ENCODE data around the gene ULK3.

Gene ULK3

GRCh38 chr15:74816624-74817369, 26.2 kb downstream of the ULK3 start:
- TF ChIP-seq REST (IDR thresholded peaks at IDR 0.05; ENCODE audit: low read depth) (no peak), TEAD4 (IDR thresholded peaks at IDR 0.05) (no peak), YY1 (IDR thresholded peaks at IDR 0.05; ENCODE audit: low read depth) (no peak), CEBPB (IDR thresholded peaks at IDR 0.05) (no peak), FOXM1 (IDR thresholded peaks at IDR 0.05; ENCODE audit: borderline replicate concordance, low read depth) (no peak), USF1 (IDR thresholded peaks at IDR 0.05) (no peak), TAF1 (IDR thresholded peaks at IDR 0.05; ENCODE audit: low read depth) (no peak)

- TF ChIP-seq TAF1 (IDR thresholded peaks at IDR 0.05; ENCODE audit: low read depth) (no peak), MAX (IDR thresholded peaks at IDR 0.05) (no peak), EP300 (IDR thresholded peaks at IDR 0.05; ENCODE audit: borderline replicate concordance) (no peak), CEBPB (IDR thresholded peaks at IDR 0.05) (no peak), TEAD4 (IDR thresholded peaks at IDR 0.05) (no peak), TCF12 (IDR thresholded peaks at IDR 0.05; ENCODE audit: low read depth) (no peak), FOXM1 (IDR thresholded peaks at IDR 0.05; ENCODE audit: borderline replicate concordance, low read depth) (no peak), USF1 (IDR thresholded peaks at IDR 0.05) (no peak), REST (IDR thresholded peaks at IDR 0.05; ENCODE audit: low read depth) (no peak), RAD21 (IDR thresholded peaks at IDR 0.05; ENCODE audit: low read depth) (no peak), ZBTB7A (IDR thresholded peaks at IDR 0.05; ENCODE audit: low read depth) (no peak), EGR1 (IDR thresholded peaks at IDR 0.05) (no peak), NFIC (IDR thresholded peaks at IDR 0.05) (no peak), CREB1 (IDR thresholded peaks at IDR 0.05; ENCODE audit: low read depth) (no peak), YY1 (IDR thresholded peaks at IDR 0.05; ENCODE audit: low read depth) (no peak)
Observed at GRCh38 chr15:74815961-74816360, 27.0 kb downstream of the ULK3 start.

- no peak for TF ChIP-seq CREB1 (IDR thresholded peaks at IDR 0.05; ENCODE audit: low read depth)
- no peak for TF ChIP-seq CEBPB (IDR thresholded peaks at IDR 0.05)
- TF ChIP-seq NFIC (IDR thresholded peaks at IDR 0.05): peak; percentile 36; the same call in 1 of the 2 replicates
Observed at GRCh38 chr15:74815121-74815934, 27.6 kb downstream of the ULK3 start.

- no peak for TF ChIP-seq TCF12 (IDR thresholded peaks at IDR 0.05; ENCODE audit: low read depth)
- no peak for TF ChIP-seq RAD21 (IDR thresholded peaks at IDR 0.05; ENCODE audit: low read depth)
- no peak for TF ChIP-seq ZBTB7A (IDR thresholded peaks at IDR 0.05; ENCODE audit: low read depth)
- no peak for TF ChIP-seq CREB1 (IDR thresholded peaks at IDR 0.05; ENCODE audit: low read depth)
- no peak for TF ChIP-seq USF1 (IDR thresholded peaks at IDR 0.05)
- TF ChIP-seq MAX (IDR thresholded peaks at IDR 0.05): no peak
- TF ChIP-seq YY1 (IDR thresholded peaks at IDR 0.05; ENCODE audit: low read depth): no peak
- no peak for TF ChIP-seq TEAD4 (IDR thresholded peaks at IDR 0.05)
- TF ChIP-seq TAF1 (IDR thresholded peaks at IDR 0.05; ENCODE audit: low read depth): no peak
- TF ChIP-seq NFIC (IDR thresholded peaks at IDR 0.05): no peak
- TF ChIP-seq REST (IDR thresholded peaks at IDR 0.05; ENCODE audit: low read depth): no peak
- TF ChIP-seq FOXM1 (IDR thresholded peaks at IDR 0.05; ENCODE audit: borderline replicate concordance, low read depth): no peak
- TF ChIP-seq EGR1 (IDR thresholded peaks at IDR 0.05): no peak
- no peak for TF ChIP-seq CEBPB (IDR thresholded peaks at IDR 0.05)
- no peak for TF ChIP-seq EP300 (IDR thresholded peaks at IDR 0.05; ENCODE audit: borderline replicate concordance)
Observed at GRCh38 chr15:74812533-74812932, 30.4 kb downstream of the ULK3 start, which contains the start of gene LMAN1L. Gene LMAN1L, plus strand, starts transcription at chr15:74812835. Its CDS starts 20 bp downstream, at chr15:74812855.
